Measurements from ENCODE around the gene CCDC17. TPM values are rescaled to one million over a fixed set of nuclear protein-coding genes. Genes with fewer than 3 reads are reported as not detected.
A peak's percentile ranks its signal among the peaks of the same experiment; 100 is the strongest.
"Not testable (repeated sequence)": the region's sequence is repeated elsewhere in the genome, so short reads cannot be mapped to it uniquely, and the experiment has no call there.

Gene CCDC17
- total RNA-seq, 1 donor from 2014 or later = 2.4 TPM

GRCh38 chr1:45621895-45622523, 1.8 kb downstream of the CCDC17 start:
- DNase-seq (ENCODE audit: low spot score) = no peak

- no peak for DNase-seq (ENCODE audit: low spot score)
These were observed 2.4 kb downstream of the CCDC17 start for GRCh38 chr1:45621501-45621836.

GRCh38 chr1:45620588-45621500, 3.0 kb downstream of the CCDC17 start:
- no peak for DNase-seq (ENCODE audit: low spot score)

GRCh38 chr1:45619149-45619921, 4.5 kb downstream of the CCDC17 start:
- no peak for DNase-seq (ENCODE audit: low spot score)

GRCh38 chr1:45617618-45618017, 6.2 kb downstream of the CCDC17 start:
- DNase-seq (ENCODE audit: low spot score) = no peak

GRCh38 chr1:45615885-45616284, 8.0 kb downstream of the CCDC17 start:
- no peak for DNase-seq (ENCODE audit: low spot score)

GRCh38 chr1:45612941-45613579, 10.8 kb downstream of the CCDC17 start:
- DNase-seq (ENCODE audit: low spot score) = no peak

GRCh38 chr1:45610589-45611226, 13.1 kb downstream of the CCDC17 start:
- no peak for DNase-seq (ENCODE audit: low spot score)

GRCh38 chr1:45608175-45609156, 15.4 kb downstream of the CCDC17 start:
- no peak for DNase-seq (ENCODE audit: low spot score)

GRCh38 chr1:45607404-45608074, 16.3 kb downstream of the CCDC17 start:
- no peak for DNase-seq (ENCODE audit: low spot score)

- DNase-seq (ENCODE audit: low spot score) = no peak
These were observed 19.6 kb downstream of the CCDC17 start for GRCh38 chr1:45604239-45604638.

- DNase-seq (ENCODE audit: low spot score) = not testable (repeated sequence)
These were observed 27.1 kb downstream of the CCDC17 start for GRCh38 chr1:45596765-45597164.

- DNase-seq (ENCODE audit: low spot score) = no peak
These were observed 29.4 kb downstream of the CCDC17 start for GRCh38 chr1:45594412-45594811.

- no peak for DNase-seq (ENCODE audit: low spot score)
These were observed 34.0 kb downstream of the CCDC17 start for GRCh38 chr1:45589861-45590260.

- no peak for DNase-seq (ENCODE audit: low spot score)
These were observed 37.1 kb downstream of the CCDC17 start for GRCh38 chr1:45586769-45587168.

GRCh38 chr1:45585496-45586075, 38.3 kb downstream of the CCDC17 start:
- DNase-seq (ENCODE audit: low spot score) = no peak

GRCh38 chr1:45585110-45585426, 38.8 kb downstream of the CCDC17 start:
- no peak for DNase-seq (ENCODE audit: low spot score)

GRCh38 chr1:45584351-45585109, 39.3 kb downstream of the CCDC17 start:
- DNase-seq (ENCODE audit: low spot score) = peak; percentile 89

Data from ureter (tissue), 1 donor.